Ramos (cell line): ENCODE results near the gene HHIPL1.

Experiments used
- in situ Hi-C: fragments of 300-500 bp; cut with MboI; formaldehyde crosslinking; loops from one replicate; pipeline ENCODE4 v1.14.3; 2022; ENCODE audit warnings: low sequenced_read_pairs; ENCODE audit not compliant: unreplicated experiment

The HHIPL1 gene

DNA sequence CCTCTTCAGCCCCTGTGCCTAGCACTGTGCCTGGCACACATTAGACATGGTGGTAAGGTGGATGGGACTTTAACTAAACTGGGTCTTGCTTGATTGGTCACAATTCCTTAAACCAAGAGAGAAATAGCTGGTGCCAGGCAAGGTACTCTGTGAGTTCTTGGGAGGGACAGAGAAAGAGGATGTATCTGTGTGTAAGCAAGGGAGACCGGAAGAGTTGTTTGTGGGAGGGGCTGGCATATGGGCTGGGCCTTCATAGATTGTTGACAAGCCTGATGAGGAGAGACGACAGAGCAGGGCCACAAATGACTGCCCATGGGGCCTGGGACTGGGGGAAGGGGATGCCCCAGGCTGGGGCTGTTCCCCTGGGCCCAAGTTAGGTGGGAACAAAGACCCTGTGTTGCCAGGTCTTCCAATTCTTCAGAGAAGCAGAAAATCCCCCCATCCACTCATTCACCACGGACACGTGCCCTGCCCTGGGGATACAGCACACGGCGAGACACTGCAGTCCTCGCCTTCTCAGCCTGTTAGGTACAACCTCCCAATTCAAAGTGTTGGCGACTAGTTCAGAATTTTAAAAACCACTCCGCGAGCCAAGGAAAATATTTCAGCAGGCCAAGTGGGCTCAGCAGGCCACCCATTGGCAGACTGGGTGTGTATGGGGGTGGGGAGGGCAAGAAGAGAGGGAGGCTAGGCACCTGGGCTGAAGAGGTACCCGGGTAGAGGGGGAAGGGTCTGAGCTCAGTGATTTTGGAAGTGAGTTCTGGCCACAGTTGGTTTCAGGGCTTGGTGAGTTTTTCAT is 27.8 kb downstream of the HHIPL1 start:
- in situ Hi-C loops, result no loop called here

DNA sequence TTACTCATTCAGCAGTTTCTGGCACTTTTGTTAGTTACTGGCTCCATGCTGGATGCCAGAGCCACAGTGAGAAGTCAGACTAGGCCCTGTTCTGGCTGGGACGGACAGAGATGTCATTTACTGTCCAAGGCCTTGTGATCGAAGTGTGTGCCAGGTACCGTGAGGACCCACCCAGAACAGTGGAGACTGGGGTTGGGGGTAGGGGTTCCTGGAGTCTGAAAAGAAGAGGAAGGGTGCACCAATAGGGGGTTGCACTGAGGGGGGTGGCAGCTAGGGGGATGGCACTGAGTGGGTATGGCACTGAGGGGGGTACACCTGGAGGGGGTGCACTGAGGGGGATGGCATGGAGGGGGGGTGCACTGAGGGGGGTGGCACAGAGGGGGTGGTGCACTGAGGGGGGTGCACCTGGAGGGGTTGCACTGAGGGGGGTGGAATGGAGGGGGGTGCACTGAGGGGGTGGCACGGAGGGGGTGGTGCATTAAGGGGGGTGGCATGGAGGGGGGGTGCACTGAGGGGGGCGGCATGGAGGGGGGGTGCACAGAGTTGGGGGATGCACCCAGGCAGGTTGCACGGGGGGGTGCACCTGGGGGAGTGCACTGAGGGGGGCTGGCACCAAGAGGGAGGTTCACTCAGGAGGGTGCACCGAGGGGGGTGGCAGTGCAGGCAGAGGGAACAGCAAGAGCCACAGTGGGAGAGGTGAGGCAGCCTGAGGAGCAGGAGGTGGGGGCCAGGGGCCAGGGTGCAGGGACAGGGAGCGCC is 28.6 kb downstream of the HHIPL1 start:
- in situ Hi-C loops, result no loop called here

DNA sequence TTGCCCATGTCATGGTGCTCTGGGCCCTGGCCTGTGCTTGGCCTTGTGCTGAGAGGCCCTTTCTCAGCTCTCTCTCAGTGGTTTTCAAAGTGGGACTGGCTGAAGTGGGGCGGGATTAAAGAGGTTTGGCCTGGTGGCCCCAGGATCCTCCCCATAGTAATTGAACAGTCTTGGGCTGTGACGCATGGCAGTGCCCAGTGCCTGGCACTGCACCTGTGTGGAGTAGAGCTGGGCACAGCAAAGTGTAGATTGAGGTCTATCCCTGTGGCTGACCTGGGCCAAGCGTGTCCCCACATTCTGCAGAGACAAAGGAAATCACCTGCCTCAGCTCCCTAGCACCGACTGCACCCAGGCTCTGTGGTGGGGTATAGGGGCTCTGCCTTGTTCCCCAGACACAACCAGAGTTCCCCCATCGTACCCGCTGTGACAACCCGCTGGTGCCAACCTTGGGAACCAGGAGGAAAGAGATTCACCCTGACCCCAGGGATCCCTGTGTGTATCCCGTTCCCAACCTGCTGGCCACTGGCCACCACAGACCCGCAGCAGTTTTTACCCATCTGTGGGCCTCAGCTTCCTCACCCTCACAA is 29.2 kb downstream of the HHIPL1 start:
- in situ Hi-C loops, result no loop called here

DNA sequence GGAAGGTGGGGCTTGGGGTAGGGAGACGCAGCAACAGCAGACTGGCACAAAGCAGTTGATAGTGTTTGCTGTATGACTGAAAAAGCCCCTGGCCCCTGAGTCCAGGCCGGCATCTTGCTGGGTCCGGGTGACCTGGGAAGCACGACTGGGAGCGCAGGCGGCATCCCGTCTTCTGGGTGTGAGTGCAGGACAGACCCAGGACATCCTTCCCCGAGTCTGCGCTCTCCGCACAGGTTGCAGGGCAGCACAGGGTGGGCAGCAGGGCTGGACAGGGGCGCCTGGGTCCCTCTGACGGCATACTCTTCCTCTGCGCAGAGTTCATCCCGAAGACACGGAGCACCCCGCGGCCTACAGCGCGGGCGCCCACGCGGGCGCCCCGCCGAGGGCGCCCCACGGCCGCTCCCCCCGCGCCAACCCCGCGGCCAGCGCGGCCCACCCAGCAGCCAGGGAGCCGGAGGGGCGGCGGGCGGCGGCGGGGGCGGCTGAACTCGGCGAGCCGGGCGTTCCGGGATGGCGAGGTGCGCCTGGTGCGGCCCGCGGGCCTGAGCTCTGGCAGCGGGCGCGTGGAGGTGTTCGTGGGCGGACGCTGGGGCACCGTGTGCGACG is 29.9 kb downstream of the HHIPL1 start:
- in situ Hi-C loops, result no loop called here

DNA sequence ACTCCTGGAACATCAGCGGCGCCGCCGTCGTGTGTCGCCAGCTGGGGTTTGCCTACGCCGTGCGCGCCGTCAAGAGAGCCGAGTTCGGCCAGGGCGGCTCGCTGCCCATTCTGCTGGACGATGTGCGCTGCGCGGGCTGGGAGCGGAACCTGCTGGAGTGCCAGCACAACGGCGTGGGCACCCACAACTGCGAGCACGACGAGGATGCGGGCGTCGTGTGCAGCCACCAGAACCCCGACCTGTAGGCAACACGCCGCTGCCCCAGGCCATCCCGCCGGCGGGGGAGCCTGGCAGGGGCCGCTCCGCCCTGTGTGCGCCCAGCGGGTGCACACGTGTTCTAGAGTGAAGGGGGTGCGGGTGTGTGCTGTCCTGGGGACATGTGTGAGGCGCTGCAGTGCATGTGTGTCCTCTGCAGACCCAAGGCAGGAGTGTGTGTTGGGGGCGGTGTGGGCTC is 30.5 kb downstream of the HHIPL1 start:
- in situ Hi-C loops, result no loop called here

DNA sequence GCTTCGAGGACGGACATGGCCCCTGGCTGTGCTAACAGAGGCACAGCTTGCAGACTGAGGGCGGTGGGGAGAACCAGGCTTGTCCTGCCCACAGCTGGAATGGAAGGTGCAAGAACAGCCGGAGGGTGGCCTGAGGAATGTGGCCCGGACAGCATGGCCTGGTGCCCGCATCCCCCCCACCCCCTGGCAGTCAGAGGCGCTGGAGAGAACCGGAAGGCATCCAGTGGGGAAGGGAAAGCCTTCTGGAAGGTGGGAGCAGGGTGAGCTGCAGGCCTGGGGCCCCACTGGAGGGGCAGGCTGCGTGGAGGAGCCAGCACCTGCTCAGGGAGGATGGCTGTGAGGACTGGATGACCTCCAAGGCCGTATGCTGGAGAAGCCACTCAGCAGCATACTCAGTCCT is 31.0 kb downstream of the HHIPL1 start:
- in situ Hi-C loops, result no loop called here

DNA sequence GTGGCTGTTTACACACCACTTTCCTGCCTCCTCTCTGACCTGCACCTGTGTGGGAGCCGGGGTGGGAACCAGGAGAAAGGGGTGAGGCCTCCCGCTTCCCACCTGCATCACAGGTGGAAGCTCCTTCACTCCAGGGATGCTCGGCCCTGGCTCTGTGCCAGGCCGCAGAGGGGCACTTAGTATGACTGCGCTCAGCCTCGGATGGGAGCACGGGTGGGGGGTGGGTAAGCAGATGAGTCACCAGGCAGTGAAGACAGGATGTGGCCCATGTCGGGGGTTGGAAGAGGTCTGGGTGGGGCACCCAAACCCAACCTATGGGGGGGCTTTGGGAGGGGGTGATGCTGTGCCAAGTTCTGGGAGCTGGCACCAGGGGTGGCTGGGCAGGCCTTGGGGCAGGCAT is 31.7 kb downstream of the HHIPL1 start:
- in situ Hi-C loops, result no loop called here

DNA sequence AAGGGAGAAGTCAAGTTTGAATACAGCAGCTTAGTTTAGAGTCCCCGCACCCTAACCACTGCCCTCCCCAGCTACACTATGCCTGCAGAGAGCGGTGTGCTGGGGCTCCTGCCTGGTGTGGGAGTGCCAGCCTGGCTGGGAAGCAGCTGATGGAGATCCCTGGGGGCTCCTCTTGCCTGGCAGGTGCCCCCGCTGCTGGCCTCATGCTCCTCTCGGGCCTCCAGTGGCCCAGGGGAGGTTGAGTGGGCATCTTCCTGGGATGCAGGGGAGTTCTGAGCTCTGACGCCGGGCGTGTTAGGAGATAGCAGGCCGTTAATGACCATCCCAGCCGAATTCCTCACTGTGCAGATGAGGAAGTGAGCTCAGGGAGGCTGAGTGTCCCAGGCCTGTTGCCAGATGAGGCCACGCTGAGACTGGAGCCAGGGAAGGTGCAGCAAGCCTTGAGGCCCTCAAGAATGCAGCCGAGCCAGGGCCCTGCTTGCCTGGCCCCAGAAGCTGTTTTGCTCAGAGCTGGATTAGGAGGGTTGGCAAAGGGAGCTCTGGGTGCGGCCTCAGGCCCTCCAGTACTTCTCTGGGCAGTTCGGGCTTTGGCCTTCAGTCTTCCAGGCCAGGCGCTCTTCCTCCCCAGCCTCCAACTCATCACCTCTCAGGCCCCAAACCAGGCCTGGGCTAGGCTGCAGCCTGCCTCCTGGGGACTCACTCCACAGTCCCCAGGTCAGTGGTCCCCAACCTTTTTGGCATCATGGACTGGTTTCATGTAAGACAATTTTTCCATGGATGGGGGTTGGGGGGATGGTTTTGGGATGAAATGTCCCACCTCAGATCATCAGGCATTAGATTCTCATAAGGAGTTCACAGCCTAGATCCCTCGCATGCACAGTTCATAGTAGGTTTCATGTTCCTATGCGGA is 32.6 kb downstream of the HHIPL1 start:
- in situ Hi-C loops, result no loop called here

DNA sequence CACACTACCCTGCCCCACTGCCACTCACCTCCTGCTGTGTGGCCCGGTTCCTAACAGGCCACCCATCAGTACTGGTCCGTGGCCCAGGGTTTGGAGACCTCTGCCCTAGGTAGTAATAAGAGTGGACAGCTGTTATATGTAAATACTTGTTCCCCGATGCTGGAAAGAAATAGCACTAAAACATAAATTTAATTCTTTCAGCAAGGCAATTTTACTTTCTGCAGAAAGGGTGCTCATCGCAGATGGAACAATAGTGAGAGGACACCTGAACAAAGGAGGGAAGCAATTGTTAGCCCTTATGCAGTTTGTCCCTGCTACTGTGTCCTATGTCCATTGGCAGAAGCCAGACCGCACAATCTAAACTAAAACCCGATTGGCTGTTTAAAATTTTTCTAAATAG is 33.3 kb downstream of the HHIPL1 start:
- in situ Hi-C loops, result no loop called here

DNA sequence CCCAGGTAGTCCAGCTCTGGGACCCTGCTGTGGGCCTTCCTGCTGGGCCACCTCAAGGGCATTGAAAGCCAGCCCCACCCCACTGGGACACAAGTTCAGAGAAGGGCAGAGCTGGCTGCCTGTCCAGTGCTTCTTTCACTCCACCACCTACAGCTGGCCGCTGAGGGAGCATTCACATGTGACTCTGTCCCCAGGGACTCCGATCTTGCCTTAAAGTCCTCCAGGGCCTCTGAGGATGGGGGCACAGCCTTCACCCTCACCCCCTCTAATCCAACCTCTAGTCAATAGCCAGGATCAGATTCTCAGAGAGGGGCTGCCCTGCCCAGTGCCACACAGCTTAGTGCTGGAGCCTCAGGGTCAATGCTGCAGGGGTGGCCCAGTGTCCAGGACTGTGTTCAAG is 34.2 kb downstream of the HHIPL1 start:
- in situ Hi-C loops, result no loop called here

DNA sequence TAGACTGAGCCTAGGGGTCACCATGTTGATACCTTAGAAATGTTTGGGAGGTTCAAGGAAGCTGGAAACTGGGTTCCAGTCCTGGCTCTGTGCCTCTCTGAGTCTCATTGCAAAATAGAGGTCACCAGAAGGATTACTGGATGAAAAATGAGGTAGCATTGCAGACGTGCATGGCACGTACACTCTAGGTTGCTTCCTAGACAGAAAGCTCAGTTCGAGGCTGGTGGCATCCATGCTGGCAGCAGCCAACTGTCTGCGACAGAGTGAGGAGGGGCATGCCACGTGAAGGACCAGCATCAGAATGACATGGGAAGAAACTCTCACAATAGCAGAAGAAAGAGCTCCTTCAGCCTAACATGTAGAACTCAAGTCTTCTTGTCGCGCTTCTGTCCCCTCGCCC is 34.6 kb downstream of the HHIPL1 start:
- in situ Hi-C loops, result no loop called here

DNA sequence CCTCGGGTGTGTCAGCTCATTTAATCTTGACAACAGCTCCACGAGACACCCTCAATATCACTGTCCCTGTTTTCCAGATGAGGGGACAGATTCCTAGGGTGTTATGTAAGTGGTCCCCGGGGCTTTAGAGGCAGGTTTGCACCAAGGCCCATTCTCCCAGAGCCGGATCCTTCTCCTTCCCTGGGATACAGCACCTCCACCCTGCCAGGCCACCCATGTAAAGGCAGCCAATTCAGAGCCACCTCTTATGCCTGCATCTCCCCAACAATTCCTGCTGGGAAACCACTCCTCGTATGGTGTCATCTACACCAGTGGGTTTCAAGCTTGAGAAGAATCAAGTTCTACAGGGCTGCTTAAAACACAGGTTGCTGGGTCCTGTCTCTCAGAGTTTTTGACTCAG is 35.1 kb downstream of the HHIPL1 start:
- in situ Hi-C loops, result no loop called here

DNA sequence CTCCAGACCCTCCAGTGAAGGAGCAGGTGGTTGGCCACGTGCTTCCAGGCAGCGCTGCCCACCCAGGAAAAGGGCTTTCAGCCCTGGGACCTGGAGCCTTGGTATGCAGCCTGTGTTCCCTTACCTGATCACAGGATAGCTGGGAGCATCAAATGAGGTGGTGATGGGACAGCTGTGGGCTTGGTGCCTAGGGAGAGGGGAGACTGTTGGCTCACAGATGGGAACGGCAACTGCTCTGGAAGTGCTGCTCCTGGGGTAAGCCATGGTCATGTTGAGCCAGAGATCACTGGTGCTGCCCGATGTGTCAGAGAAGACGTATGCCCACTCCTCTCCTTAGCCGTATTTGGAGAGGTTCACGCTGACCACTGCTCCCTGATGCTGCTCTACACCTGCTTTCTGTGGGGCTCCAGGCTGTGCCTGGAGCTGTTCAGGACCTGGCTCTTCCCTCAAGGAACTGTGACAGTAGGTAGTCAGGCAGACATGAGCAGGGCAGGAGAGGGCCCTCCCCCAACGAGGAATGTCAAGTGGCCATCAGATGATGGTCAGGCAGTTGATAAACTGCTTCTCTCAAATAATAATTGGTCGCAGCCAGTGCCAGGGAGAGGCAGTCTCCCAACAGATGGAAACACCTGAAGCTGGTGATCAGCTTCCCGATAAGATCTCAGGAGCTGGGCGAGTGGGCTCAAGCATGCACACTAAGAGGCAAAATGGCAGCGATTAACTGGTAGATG is 36.3 kb downstream of the HHIPL1 start:
- in situ Hi-C loops, result no loop called here

DNA sequence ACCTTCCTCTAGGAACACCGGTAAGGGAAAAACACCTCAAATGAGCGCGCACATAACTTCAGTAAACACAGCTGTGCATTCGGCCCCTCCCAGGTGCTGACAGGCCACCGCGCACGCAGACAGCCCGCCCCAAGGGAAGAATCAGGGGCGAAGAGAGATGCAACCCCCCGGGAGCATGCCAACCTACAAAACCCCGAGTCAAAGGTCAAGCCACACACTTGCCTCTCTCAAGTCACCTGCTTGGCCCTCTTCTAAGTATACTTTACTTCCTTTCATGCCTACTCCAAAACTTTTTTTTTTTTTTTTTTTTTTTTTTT is 36.9 kb downstream of the HHIPL1 start:
- in situ Hi-C loops, result no loop called here

DNA sequence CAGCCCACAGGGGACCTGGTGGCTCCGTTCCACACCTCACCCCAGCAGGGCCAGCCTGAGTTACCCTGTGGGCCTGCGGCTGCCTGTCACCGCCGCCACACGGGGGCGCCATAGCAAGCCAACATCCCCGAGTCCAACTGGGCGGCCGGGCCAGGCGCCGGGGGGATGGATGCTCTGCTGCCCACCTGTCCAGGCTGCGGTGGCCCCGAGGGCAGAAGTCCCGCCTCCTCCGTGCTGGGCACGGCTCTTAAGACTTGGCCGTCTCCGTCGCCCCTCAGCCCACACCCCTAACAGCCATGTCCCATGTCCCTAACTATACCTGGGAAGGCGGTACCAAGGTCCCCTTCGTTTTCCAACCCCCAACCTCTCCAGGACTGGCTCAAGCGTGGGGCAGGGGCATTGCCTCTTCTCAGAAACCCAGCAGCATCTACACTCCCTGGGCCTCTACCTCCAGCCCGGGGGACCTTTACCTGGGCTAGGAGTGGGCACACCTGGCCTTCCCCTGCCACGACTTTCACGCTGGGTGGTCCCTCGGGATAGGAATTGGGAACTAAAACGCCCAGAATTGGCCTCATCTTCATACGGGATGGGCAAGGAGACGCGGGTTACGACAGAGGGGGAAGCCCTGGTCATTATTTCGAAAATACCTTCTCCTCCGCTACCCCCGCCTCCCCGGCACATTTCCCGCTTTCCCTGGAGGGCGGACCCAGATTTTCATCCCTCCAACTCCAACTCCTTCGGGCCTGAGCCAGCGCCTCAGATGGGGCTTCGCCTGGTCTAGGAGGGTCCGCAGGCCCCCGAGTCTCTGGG is 38.1 kb downstream of the HHIPL1 start:
- in situ Hi-C loops, result no loop called here

DNA sequence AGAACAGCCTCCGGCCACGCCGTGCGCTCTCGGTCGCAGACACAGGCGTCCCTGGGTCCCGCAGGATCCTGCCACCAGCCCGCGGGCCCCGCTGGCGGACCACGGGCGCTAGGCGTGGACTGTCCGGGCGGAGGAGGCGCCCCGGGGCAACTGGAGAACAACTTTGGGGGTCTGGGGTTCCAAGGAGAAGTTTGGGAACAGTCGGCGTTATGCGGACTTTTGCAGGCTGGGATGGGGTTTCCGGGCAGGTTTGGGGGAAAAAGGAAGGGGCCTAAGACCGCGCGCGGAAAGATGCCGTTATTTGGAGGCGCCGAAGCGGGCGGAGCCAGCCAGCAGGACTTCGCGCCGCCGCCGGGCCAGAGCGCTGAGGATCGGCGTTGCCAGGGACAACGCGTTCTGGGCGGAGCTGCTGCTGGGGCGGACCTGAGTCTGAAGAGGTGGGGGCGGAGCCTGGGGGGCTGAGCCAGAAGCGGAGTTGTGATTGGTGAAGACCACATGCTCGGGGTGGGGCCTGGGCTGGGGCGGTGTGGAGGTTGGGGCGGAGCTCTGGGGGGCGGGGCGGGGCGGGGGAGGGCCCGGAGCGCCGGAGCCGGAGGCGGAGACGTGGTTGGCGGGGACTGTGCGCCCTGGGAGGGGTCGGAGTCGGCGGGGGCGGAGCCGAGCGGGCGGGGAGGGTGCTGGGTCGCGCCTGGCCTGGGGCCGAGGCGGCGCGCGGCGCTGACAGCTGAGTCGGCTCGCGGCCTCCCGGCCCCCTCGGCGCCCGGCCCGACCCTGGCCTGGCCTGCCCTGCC is 38.9 kb downstream of the HHIPL1 start, which contains the start of gene CYP46A1:
TSS of gene CYP46A1 (plus strand) at position 680 of the 791 bp plus-strand sequence. CDS start 120 bp downstream, outside the sequence.
- in situ Hi-C loops, result no loop called here

DNA sequence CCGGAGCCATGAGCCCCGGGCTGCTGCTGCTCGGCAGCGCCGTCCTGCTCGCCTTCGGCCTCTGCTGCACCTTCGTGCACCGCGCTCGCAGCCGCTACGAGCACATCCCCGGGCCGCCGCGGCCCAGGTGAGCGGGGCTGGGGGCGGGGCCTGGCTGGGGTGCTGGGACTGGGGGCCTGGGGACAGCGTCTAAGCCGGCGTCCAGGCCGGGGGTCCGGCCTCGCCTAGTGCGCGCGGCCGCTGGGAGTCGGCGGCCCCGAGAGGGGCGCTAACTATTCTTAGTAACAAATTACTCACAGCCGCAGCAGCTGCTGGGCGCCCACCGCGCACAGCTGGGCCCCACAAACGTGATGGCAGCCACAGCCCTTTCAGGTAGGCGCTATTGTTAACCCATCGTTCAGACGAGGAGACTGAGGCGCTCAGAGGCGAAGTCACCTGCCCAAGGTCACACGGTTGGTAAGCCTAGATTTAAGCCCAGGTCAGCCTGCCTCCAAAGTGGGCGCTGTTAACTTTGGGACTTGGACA is 39.5 kb downstream of the HHIPL1 start:
- in situ Hi-C loops, result no loop called here
